ENCODE data around the gene NADK2. TPM values are rescaled to one million over a fixed set of nuclear protein-coding genes. Genes with fewer than 3 reads are reported as not detected.
A peak's percentile ranks its signal among the peaks of the same experiment; 100 is the strongest.
"Not testable (repeated sequence)": the region's sequence is repeated elsewhere in the genome, so short reads cannot be mapped to it uniquely, and the experiment has no call there.

The NADK2 gene, protein sequence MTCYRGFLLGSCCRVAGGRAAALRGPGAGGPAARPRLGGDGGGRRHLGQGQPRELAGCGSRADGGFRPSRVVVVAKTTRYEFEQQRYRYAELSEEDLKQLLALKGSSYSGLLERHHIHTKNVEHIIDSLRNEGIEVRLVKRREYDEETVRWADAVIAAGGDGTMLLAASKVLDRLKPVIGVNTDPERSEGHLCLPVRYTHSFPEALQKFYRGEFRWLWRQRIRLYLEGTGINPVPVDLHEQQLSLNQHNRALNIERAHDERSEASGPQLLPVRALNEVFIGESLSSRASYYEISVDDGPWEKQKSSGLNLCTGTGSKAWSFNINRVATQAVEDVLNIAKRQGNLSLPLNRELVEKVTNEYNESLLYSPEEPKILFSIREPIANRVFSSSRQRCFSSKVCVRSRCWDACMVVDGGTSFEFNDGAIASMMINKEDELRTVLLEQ
- 50.6 TPM for polyA plus RNA-seq
- long read RNA-seq, donor 1, partial matches to known transcripts = 10 of 11 reads
- long read RNA-seq, donor 1, other reads (novel, unspliced or antisense) = 0 of 11 reads
- long read RNA-seq, donor 2, transcript NADK2-202 (12 exons, 2,243 nt) = major isoform, 8 of 16 reads
- long read RNA-seq, donor 2, partial matches to known transcripts = 0 of 16 reads
- long read RNA-seq, donor 2, other reads (novel, unspliced or antisense) = 8 of 16 reads
- long read RNA-seq, donor 3, transcript NADK2-202 (12 exons, 2,243 nt) = major isoform, 7 of 8 reads
- long read RNA-seq, donor 3, partial matches to known transcripts = 0 of 8 reads
- long read RNA-seq, donor 3, other reads (novel, unspliced or antisense) = 0 of 8 reads
- long read RNA-seq, donor 4 = 0 reads
- long read RNA-seq, donor 5, partial matches to known transcripts = 0 of 3 reads
- long read RNA-seq, donor 5, other reads (novel, unspliced or antisense) = 0 of 3 reads
- long read RNA-seq, donor 6, transcript NADK2-202 (12 exons, 2,243 nt) = major isoform, 9 of 9 reads
- long read RNA-seq, donor 6, partial matches to known transcripts = 0 of 9 reads
- long read RNA-seq, donor 6, other reads (novel, unspliced or antisense) = 0 of 9 reads
- long read RNA-seq, donor 7, partial matches to known transcripts = 0 of 3 reads
- long read RNA-seq, donor 7, other reads (novel, unspliced or antisense) = 0 of 3 reads
- long read RNA-seq, donor 8, partial matches to known transcripts = 0 of 4 reads
- long read RNA-seq, donor 8, other reads (novel, unspliced or antisense) = 0 of 4 reads
- long read RNA-seq, donor 9, partial matches to known transcripts = 0 of 6 reads
- long read RNA-seq, donor 9, other reads (novel, unspliced or antisense) = 0 of 6 reads
- long read RNA-seq, donor 10, transcript NADK2-202 (12 exons, 2,243 nt) = major isoform, 7 of 8 reads
- long read RNA-seq, donor 10, partial matches to known transcripts = 0 of 8 reads
- long read RNA-seq, donor 10, other reads (novel, unspliced or antisense) = 0 of 8 reads
- long read RNA-seq, donor 11, transcript NADK2-202 (12 exons, 2,243 nt) = major isoform, 7 of 7 reads
- long read RNA-seq, donor 11, partial matches to known transcripts = 0 of 7 reads
- long read RNA-seq, donor 11, other reads (novel, unspliced or antisense) = 0 of 7 reads

DNA sequence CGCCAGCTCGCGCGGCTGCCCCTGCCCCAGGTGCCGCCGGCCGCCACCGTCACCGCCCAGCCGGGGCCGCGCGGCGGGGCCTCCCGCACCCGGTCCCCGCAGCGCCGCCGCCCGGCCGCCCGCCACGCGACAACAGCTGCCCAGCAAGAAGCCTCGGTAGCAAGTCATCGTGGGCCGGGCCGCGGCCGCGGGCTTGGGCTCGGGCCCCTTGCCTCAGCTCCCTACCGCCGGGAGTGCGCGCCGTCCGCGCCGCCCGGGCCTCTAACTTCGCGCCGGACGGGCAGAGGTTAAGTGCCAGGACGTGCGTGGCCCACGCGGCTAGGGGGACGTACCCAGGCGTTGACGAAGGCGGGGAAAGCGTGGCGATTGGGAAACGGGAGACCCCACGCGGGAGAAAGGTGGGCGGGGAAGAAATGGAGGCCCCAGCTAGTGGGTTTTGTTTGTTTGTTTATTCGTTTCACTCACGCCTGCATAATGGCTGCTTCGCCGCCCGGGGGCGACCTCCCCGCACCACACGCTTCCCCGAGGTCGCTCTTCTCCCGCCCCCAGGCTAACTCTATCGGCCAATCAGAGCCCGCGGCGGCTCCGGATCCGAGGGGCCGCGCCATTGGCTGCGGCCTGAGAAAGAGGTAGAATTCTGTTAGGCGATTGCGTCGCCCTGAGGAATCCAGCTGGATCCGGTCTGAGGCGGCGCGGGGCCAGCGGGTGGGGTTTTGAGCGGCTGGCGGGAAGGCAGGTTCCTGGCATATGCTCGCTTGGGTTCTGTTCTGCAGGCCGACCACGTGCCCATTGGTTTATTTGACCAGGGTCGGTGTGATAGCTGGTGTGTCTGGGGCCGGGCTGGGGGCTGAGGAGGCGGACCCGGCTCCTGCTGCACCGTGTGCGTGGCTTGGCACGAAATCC, at the start of gene NADK2:
Gene NADK2 (minus strand): TSS at position 295 of the 903 bp plus-strand sequence. CDS start 127 bp downstream, at position 168.
- H3K9me3 ChIP-seq (ENCODE audit: control insufficient read depth, low read depth, low read length) = no peaks in the 10 kb centered on the region

GRCh38 chr5:36285837-36286615, 44.3 kb upstream of the NADK2 start:
- no peaks in the 10 kb centered on the region for H3K36me3 ChIP-seq (ENCODE audit: control insufficient read depth, insufficient read depth, low read length)
- WGBS (ENCODE audit: insufficient coverage, low lambda C conversion rate) = no CpG with 5 or more reads among the region's 2 CpGs
- H3K27ac ChIP-seq (ENCODE audit: low read length) = no peak overlapping the region
- no peaks in the 10 kb centered on the region for H3K4me1 ChIP-seq (ENCODE audit: control insufficient read depth, insufficient read depth, low read length)
- no peaks in the 10 kb centered on the region for H3K9me3 ChIP-seq (ENCODE audit: control insufficient read depth, low read depth, low read length)
- no peak overlapping the region for H3K4me3 ChIP-seq (ENCODE audit: low read length)
- no peak for DNase-seq
- no peaks in the 10 kb centered on the region for H3K27me3 ChIP-seq (ENCODE audit: control insufficient read depth, insufficient read depth, low read length)

More for the DNA sequence above, at the start of gene NADK2:
- Histone ChIP-seq H3K27me3 (ENCODE audit: control insufficient read depth, insufficient read depth, low read length) (no peaks in the 10 kb centered on the region), H3K4me3 (ENCODE audit: low read length) (peak within 1 kb of the TSS; percentile 91), H3K36me3 (ENCODE audit: control insufficient read depth, insufficient read depth, low read length) (no peaks in the 10 kb centered on the region), H3K4me1 (ENCODE audit: control insufficient read depth, insufficient read depth, low read length) (peaks cover 28% of the 10 kb centered on the region), H3K27ac (ENCODE audit: low read length) (peak within 1 kb of the TSS; percentile 99)
- WGBS (ENCODE audit: insufficient coverage, low lambda C conversion rate) = no CpG with 5 or more reads among the region's 100 CpGs
- DNase-seq = peak; percentile 97 to 99

DNA sequence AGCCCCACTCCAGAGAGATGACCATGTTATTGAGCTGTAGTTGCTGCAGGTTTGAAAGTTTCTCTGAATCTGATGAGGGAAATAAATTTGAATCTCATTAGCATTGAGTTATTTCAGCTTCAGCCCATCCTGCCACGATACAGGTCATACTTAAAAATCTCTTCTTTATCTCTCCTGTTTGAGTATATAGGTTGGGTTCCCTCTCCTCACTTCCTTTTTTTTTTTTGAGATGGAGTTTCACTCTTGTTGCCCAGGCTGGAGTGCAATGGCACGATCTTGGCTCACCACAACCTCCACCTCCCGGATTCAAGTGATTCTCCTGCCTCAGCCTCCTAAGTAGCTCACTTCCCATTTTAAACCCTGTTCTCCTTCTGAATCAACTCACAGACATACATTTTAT, 42.0 kb upstream of the NADK2 start:
- DNase-seq; H3K9me3 ChIP-seq (ENCODE audit: control insufficient read depth, low read depth, low read length); H3K27me3 ChIP-seq (ENCODE audit: control insufficient read depth, insufficient read depth, low read length); H3K4me3 ChIP-seq (ENCODE audit: low read length); H3K27ac ChIP-seq (ENCODE audit: low read length); H3K36me3 ChIP-seq (ENCODE audit: control insufficient read depth, insufficient read depth, low read length); H3K4me1 ChIP-seq (ENCODE audit: control insufficient read depth, insufficient read depth, low read length): not testable (repeated sequence)
- 60% methylated on average over 1 of the region's 3 CpGs for WGBS (ENCODE audit: insufficient coverage, low lambda C conversion rate)

- no peak overlapping the region for H3K27ac ChIP-seq (ENCODE audit: low read length)
- no peaks in the 10 kb centered on the region for H3K36me3 ChIP-seq (ENCODE audit: control insufficient read depth, insufficient read depth, low read length)
- no peaks in the 10 kb centered on the region for H3K9me3 ChIP-seq (ENCODE audit: control insufficient read depth, low read depth, low read length)
- no peak for DNase-seq
- no peaks in the 10 kb centered on the region for H3K27me3 ChIP-seq (ENCODE audit: control insufficient read depth, insufficient read depth, low read length)
- no peak overlapping the region for H3K4me3 ChIP-seq (ENCODE audit: low read length)
- WGBS (ENCODE audit: insufficient coverage, low lambda C conversion rate) = no CpG with 5 or more reads among the region's 2 CpGs
- H3K4me1 ChIP-seq (ENCODE audit: control insufficient read depth, insufficient read depth, low read length) = no peaks in the 10 kb centered on the region
Measured at GRCh38 chr5:36281626-36282025, 39.9 kb upstream of the NADK2 start.

DNA sequence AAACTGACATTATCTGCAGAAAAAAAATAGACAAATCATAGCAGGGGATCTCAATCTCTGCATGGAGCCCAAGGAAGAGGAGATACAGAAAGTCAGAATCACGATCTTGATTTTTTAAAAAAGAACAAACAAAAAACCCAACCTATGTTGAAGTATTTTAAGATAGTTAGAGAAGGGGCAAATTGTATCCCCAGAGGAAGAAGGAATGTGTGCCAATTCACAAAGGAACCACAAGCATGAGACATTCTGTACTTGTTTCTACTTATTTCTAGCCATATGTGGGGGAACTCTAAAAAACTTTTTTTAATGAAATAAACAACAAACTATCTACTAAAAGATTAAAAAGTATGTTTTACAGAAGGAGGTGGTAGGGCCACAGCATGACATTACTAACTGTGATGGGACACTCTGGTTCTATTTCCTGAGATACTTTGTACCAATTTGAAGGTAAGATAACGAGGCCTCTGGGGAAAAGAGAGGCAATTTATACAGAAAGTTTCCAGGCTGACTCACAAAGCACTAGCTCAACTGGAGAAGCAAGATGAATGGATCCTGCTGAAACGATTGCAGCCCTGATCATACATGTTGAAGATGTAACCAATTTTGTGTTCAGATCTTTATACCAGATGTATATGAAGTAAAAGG, 37.5 kb upstream of the NADK2 start:
- no peaks in the 10 kb centered on the region for H3K4me1 ChIP-seq (ENCODE audit: control insufficient read depth, insufficient read depth, low read length)
- DNase-seq = no peak
- no peaks in the 10 kb centered on the region for H3K36me3 ChIP-seq (ENCODE audit: control insufficient read depth, insufficient read depth, low read length)
- no peaks in the 10 kb centered on the region for H3K9me3 ChIP-seq (ENCODE audit: control insufficient read depth, low read depth, low read length)
- no peaks in the 10 kb centered on the region for H3K27me3 ChIP-seq (ENCODE audit: control insufficient read depth, insufficient read depth, low read length)
- H3K27ac ChIP-seq (ENCODE audit: low read length) = no peak overlapping the region
- 100% methylated on average over 1 of the region's 3 CpGs for WGBS (ENCODE audit: insufficient coverage, low lambda C conversion rate)
- H3K4me3 ChIP-seq (ENCODE audit: low read length) = no peak overlapping the region

DNA sequence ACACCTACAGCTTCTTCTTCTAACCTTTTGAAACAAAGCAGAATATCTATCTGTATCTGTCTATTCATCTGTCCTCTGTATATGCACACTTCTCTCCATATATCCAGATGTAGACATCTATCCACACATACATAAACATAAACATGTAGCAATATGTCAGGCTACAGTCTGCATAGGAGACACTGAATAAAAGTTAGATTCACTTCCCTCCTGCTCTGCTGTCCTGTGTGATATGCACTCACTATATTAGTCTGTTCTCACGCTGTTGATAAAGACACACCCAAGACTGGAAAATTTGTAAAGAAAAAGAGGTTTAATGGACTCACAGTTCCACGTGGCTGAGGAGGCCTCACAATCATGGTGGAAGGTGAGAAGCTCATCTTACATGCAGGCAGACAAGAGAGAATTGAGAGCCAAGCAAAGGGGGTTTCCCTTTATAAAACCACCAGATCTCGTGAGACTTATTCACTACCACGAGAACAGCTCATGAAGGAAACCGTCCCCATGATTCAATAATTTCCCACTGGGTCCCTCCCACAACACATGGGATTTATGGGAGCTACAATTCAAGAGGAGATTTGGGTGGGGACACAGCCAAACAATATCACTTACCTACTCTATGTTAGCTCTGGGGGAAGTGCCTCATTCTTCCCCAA, 35.9 kb upstream of the NADK2 start:
- no peaks in the 10 kb centered on the region for H3K4me1 ChIP-seq (ENCODE audit: control insufficient read depth, insufficient read depth, low read length)
- H3K27me3 ChIP-seq (ENCODE audit: control insufficient read depth, insufficient read depth, low read length) = no peaks in the 10 kb centered on the region
- H3K9me3 ChIP-seq (ENCODE audit: control insufficient read depth, low read depth, low read length) = no peaks in the 10 kb centered on the region
- H3K4me3 ChIP-seq (ENCODE audit: low read length) = no peak overlapping the region
- no CpG with 5 or more reads among the region's 5 CpGs for WGBS (ENCODE audit: insufficient coverage, low lambda C conversion rate)
- no peaks in the 10 kb centered on the region for H3K36me3 ChIP-seq (ENCODE audit: control insufficient read depth, insufficient read depth, low read length)
- DNase-seq = no peak
- no peak overlapping the region for H3K27ac ChIP-seq (ENCODE audit: low read length)

GRCh38 chr5:36276864-36277263, 35.1 kb upstream of the NADK2 start:
- Histone ChIP-seq H3K9me3 (ENCODE audit: control insufficient read depth, low read depth, low read length) (no peaks in the 10 kb centered on the region), H3K36me3 (ENCODE audit: control insufficient read depth, insufficient read depth, low read length) (no peaks in the 10 kb centered on the region), H3K27me3 (ENCODE audit: control insufficient read depth, insufficient read depth, low read length) (no peaks in the 10 kb centered on the region), H3K27ac (ENCODE audit: low read length) (no peak overlapping the region), H3K4me1 (ENCODE audit: control insufficient read depth, insufficient read depth, low read length) (no peaks in the 10 kb centered on the region), H3K4me3 (ENCODE audit: low read length) (no peak overlapping the region)
- no peak for DNase-seq

GRCh38 chr5:36273809-36274526, 32.2 kb upstream of the NADK2 start:
- Histone ChIP-seq H3K4me1 (ENCODE audit: control insufficient read depth, insufficient read depth, low read length) (no peaks in the 10 kb centered on the region), H3K36me3 (ENCODE audit: control insufficient read depth, insufficient read depth, low read length) (no peaks in the 10 kb centered on the region), H3K27me3 (ENCODE audit: control insufficient read depth, insufficient read depth, low read length) (no peaks in the 10 kb centered on the region), H3K27ac (ENCODE audit: low read length) (no peak overlapping the region), H3K4me3 (ENCODE audit: low read length) (no peak overlapping the region), H3K9me3 (ENCODE audit: control insufficient read depth, low read depth, low read length) (no peaks in the 10 kb centered on the region)
- 92% methylated on average over 2 of the region's 6 CpGs for WGBS (ENCODE audit: insufficient coverage, low lambda C conversion rate)
- DNase-seq = no peak
